T-helper 2 cell (primary cell): ENCODE data around the gene MAPK8IP1.
"Not testable (repeated sequence)": the region's sequence is repeated elsewhere in the genome, so short reads cannot be mapped to it uniquely, and the experiment has no call there.

Experiments used
- DNase-seq, 5 experiments: peaks; one replicate each; pipeline versions ENCODE4 v3.0.0 to v3.0.0-alpha.2; 2012 to 2022

The MAPK8IP1 gene

GRCh38 chr11:45890886-45891550, 5.6 kb downstream of the MAPK8IP1 start:
- DNase-seq = no peak

- DNase-seq = no peak
Measured at GRCh38 chr11:45892856-45893255, 7.4 kb downstream of the MAPK8IP1 start.

- DNase-seq = no peak
Measured at GRCh38 chr11:45894555-45895247, 9.2 kb downstream of the MAPK8IP1 start.

GRCh38 chr11:45895553-45896259, 10.3 kb downstream of the MAPK8IP1 start:
- no peak for DNase-seq

GRCh38 chr11:45896422-45896984, 11.1 kb downstream of the MAPK8IP1 start:
- no peak for DNase-seq

- DNase-seq = no peak
Measured at GRCh38 chr11:45897556-45897955, 12.1 kb downstream of the MAPK8IP1 start.

- DNase-seq = no peak
Measured at GRCh38 chr11:45899086-45899447, 13.6 kb downstream of the MAPK8IP1 start.

GRCh38 chr11:45899448-45900174, 14.2 kb downstream of the MAPK8IP1 start:
- peak in 4 of 5 experiments; percentile 41 to 58 (median 52) for DNase-seq

GRCh38 chr11:45900175-45900800, 14.8 kb downstream of the MAPK8IP1 start:
- DNase-seq = not testable (repeated sequence)

GRCh38 chr11:45900916-45901617, 15.6 kb downstream of the MAPK8IP1 start:
- DNase-seq = no peak

GRCh38 chr11:45901626-45902025, 16.2 kb downstream of the MAPK8IP1 start:
- no peak for DNase-seq

- no peak for DNase-seq
Measured at GRCh38 chr11:45902452-45903380, 17.3 kb downstream of the MAPK8IP1 start.

GRCh38 chr11:45904309-45904915, 19.0 kb downstream of the MAPK8IP1 start:
- no peak for DNase-seq

GRCh38 chr11:45905095-45905494, 19.6 kb downstream of the MAPK8IP1 start:
- DNase-seq = no peak

GRCh38 chr11:45905576-45905975, 20.1 kb downstream of the MAPK8IP1 start:
- DNase-seq = not testable (repeated sequence)

GRCh38 chr11:45906096-45906682, 20.7 kb downstream of the MAPK8IP1 start:
- no peak for DNase-seq

- DNase-seq = no peak
Measured at GRCh38 chr11:45906965-45907611, 21.6 kb downstream of the MAPK8IP1 start, which contains the start of gene FREY1. FREY1 (minus strand) TSS chr11:45907271; CDS start chr11:45907245, 26 bp downstream.

GRCh38 chr11:45907911-45908370, 22.5 kb downstream of the MAPK8IP1 start:
- DNase-seq = no peak
